ENCODE results near the gene TSPYL1.

Gene TSPYL1

DNA sequence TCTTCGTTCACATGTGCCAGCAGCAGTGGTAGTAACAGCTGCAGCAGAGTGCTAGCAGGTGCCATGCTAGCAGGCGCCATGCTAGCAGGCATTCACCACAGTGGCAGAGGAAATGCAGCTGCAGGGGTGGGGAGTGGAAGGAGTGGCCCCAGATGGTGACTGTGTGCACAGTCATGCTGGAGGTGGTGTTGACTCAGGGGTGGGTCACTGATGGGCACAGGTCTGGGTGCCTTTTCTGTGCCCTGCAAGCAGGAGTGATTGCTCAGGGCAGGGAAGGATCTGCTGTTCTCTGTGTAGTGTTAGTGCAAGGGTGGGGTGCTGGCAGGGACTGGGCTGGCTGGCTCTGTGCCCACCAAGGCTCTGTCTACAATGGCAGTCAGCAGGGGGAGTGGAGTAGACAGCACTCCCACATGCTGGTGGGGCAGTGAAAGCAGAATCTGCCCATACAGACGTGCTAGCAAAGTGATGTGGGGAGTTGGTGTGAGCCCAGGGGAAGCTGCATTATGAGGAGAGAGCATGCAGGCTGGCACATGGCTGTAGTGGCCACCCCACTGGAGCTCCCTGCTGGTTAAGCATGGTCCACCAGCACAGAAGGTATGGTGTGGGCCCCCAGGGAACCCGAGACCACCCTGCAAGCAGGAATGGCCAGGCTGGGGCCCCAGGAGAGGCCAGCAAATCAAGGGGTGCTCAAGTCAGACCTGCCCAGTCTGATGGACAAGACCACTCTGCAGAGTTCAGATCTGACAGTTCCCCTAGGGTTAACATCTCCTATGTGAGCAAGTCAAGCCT is 14.5 kb downstream of the TSPYL1 start:
- FAIRE-seq (no peak), DNase-seq (ENCODE audit: insufficient read length, low spot score) (no peak)

DNA sequence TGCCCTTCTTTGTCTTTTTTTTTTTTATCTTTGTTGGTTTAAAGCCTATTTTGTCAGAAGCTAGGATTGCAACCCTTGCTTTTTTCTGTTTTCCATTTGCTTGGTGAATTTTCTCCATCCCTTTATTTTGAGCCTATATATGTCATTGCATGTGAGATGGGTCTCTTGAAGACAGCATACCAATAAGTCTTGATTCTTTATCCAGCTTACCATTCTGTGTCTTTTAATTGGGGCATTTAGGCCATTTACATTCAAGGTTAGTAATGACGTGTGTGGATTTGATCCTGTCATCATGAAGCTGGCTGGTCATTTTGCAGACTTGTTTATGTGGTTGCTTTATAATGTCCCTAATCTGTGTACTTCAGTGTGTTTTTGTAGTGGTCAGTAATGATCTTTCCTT is 16.4 kb downstream of the TSPYL1 start:
- FAIRE-seq: no peak
- DNase-seq (ENCODE audit: insufficient read length, low spot score): no peak

DNA sequence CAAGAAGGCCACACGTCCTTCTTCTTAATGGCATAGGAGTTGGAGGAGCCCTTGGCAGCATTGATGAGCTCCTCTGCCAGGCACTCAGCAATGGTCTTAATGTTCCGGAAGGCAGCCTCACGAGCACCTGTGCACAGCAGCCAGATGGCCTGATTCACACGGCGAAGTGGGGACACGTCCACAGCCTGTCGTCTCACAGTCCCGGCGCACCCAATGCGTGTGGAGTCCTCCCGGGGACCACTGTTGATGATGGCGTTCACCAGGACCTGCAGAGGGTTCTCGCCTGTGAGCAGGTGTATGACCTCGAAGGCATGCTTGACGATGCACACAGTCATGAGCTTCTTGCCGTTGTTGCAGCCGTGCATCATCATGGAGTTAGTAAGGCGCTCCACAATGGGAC is 21.2 kb downstream of the TSPYL1 start:
- DNase-seq (ENCODE audit: insufficient read length, low spot score) (no peak), FAIRE-seq (no peak)

DNA sequence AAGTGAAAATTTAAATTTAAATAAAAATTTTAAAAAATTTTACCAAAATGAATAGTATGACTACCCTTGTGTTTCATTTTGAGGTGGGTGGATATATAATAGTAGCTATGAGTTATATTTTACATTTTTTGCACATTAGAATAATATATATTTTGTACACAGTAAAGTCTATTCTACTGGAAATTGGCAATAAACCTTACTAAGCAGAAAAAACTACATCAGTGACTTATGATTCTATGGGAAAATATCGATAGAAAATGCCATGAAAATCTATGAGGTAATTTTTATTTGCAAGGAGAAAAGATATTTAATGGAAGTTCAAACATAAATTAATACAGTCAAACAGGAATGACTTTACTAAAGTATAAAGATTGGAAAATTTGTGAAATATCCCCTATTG is 23.0 kb downstream of the TSPYL1 start:
- FAIRE-seq (no peak), DNase-seq (ENCODE audit: insufficient read length, low spot score) (no peak)

DNA sequence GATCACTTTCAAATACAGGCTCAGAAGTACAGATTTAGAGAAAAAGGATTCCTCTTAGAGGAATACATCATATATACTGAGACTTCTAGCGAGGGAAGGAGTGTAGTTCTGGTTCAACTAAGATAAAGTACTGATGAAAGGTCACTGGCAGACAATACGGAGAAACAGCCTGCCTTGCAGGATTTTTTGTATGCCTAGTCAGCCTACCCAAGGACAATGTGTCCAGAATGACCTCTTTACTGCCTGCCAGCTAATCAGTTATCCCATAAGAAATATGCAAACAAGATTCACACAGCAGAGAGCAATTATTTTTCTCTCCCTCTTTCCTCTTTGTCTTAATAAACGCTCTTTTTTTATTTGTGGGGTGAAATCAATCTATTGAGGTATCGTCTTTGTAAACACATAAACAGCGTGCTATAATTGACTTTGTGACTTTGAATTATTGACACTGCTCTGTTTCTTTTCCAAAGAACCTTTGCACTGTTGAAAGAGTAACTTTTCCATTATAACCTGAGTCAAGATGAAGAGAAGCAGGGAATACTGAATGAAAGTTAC is 24.4 kb downstream of the TSPYL1 start:
- DNase-seq (ENCODE audit: insufficient read length, low spot score) (no peak), FAIRE-seq (no peak)

DNA sequence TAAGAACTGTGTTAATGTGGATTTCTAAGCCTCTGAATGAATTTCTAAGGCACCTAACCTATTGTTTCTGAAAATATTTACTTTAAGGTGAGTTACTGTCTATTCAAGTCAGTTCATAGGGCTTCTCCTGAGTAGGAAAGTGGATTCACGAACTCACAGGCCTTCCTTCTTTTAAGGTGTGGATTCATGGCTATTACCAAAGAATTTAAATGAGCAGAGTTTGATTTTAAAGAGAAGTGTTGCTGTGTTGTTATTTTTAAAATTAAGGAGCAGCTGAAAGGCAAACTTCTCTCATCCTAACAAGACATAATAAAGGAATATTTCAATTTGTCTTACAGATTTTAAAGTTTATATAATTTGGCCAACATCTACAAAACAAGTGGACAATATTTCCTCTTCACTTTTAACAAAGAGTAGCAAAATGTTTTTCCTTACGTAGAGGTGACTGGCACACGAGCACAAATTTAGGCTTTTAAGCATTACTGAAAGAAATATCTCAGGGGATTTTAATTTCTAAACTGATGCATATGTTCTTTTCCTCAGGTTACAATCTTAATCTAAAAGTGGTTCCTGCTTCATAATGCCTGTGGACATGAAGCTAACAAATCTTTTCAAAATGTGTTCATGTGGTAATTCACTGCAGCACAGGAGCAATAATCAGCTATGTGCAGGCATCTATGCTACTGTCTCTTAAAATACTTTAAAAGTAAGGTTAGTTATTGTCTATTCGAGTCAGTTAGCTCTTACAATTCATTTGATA is 25.3 kb downstream of the TSPYL1 start:
- peak; percentile 11 for FAIRE-seq
- DNase-seq (ENCODE audit: insufficient read length, low spot score): no peak

DNA sequence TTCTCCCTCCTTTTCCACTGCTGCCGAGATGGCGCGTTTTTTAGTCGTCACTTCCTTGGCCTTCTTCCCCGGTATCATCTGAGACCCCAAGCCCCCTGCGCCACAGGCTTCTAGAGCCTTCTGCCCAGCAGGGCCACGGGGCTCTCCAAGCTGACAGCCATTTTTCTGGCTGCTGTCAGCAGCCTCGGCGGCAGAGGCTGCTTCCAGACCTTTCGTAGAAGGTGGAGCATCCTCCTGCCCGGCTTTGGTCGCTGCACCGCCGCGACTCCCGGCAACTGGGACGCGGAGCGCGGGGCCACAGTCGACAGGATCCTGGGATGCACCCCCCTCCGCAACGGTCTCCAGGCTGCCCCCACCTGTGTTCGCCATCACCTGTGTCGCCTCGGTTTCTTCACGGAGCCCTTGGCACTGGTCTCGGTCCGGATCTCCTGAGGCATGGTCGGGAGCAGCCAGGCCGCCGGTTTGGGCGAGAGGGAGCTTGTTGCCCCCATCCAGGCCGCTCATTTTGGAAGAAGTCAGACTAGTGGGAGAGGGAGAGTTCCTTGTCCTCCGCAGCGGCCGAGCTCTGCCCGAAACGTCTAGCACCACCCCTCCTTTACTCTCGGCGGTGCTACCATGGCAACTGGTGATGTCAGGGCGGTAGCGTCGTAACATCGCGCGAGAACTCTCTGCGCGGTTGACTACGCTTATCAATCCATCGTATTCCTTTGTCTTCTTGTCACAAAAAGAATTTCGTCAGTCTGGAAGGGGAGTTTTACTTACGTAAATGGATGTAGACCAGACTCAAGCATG is 26.0 kb downstream of the TSPYL1 start, which contains the start of gene TSPYL4:
Gene TSPYL4 (minus strand): TSS at position 571 of the 792 bp plus-strand sequence. CDS start 67 bp downstream, at position 504.
- peak; percentile 97 for FAIRE-seq
- DNase-seq (ENCODE audit: insufficient read length, low spot score): peak; percentile 90

DNA sequence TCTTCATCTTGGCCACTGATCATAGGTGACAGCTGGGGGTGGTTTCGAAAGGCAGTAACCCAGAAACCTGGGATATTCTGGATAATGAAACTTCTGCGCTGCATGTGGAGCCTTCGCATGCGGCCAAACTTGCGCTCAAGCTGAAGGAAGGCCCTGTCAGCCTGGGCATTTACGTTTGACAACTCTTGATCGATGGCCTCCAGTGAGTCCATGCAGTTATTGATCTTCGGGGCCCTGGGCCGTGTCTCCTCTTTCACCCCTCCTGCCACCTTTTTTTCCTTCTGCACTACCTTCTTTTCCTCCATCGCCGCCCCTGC is 26.6 kb downstream of the TSPYL1 start:
- FAIRE-seq (no peak), DNase-seq (ENCODE audit: insufficient read length, low spot score) (no peak)

DNA sequence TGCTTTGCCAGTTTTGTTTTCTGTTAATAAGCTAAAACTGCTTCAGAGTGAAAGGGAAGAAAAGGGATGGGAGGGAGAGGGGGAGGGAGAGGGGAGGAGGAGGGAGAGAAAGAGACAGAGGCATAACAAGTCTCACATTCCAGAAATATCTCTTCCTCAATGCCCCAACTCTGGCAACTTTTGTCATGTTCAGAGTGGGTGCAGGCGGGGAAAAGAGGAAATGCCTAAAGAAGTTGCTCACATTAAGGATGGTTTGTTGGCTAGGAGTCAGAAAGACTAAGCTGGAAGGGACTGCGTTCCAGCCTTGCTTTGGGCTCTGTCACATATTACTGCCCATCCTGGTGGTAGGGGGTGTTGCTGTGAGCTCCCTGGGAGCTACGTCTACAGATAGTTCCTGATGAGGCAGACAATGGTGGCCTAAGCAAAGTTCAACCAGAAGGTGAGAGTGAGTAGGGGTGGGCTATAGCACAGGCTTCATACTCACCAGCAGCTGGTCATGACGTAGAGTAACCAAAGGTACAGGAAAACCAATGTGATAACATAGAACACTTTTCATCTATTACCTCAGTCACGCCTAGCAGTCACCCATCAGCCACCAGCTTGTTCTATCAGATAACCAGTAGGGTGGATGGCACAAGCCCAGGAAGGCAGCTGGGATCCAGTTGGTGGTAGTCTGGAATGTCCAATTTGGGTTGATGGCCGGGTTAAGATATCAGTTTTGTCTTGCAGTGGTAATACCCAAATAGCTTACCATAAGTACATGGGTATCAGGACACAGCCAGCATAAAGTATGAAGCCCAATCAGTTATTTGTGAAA is 28.0 kb downstream of the TSPYL1 start:
- FAIRE-seq: no peak
- no peak for DNase-seq (ENCODE audit: insufficient read length, low spot score)

DNA sequence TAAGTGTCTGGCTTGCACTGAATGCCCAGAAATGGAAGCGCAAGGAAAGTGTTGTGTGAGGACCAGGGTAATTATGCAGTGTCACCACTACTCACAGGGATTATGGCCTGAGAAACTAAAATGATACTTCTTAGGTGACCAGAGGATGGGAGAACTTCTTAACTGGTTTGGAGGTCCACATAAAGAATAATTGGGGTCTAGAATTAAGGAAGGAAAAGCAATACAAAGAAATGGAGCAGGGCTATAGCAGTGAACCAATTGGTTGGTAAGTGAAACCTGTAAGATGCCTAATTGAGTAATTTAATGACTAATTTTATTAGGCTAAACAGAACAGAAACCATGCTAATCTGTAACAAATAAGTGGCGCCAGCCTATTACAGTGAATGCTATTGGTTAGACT is 31.2 kb downstream of the TSPYL1 start:
- no peak for DNase-seq (ENCODE audit: insufficient read length, low spot score)
- no peak for FAIRE-seq

DNA sequence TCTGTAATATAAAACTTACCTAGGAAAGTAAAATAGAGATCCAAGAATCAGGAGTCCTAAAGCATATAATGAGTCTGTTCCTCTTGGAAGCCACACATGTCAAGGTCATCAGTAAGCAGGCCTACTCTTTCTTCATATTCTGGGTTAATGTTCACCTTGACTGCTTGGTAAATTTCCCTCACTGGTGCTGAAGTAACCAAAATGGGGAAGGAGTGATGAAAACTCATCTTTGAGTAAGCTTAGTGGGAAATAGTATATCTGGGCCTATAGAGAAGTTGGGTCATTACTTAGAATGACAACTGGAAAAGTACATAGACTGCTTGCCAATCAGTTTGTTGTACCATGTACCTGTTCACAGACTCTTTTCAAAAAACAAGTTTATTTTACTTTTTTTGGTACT is 32.4 kb downstream of the TSPYL1 start:
- FAIRE-seq (no peak), DNase-seq (ENCODE audit: insufficient read length, low spot score) (no peak)

DNA sequence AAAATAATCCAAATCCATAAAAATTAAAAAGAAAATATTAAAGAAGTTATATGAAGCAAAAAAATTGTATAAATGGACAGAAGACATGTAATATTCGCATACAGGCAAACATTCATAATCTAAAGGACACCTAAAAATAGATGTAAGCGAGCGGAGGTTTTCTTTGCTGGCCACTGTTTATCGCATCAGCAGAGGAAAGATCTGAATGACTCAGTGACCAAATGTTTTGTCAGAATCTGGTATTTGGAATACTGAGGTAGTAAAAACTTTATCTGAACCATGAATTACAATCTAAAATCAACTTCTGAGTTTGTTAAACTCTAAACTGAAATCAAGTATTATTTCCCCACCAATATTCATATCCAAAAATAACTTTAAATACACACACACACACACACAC is 33.6 kb downstream of the TSPYL1 start:
- FAIRE-seq: peak; percentile 51
- no peak for DNase-seq (ENCODE audit: insufficient read length, low spot score)

DNA sequence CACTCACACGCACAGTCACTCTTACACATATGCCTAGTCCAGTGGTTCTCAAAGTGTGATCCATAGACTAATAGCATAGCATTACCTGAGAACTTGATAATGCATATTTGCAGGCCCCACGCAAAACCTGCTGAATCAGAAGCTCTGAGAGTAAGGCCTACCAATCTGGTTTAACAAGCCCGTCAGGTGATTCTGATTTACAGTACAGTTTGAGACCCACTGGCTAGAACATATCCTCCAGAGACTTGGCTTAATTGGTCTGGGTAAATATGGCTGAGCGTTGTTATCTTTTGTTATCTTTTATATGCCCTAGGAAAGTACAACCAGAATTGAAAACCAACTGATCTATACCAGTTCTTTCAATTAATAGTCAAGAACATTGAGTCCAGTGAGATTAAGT is 35.4 kb downstream of the TSPYL1 start:
- no peak for FAIRE-seq
- no peak for DNase-seq (ENCODE audit: insufficient read length, low spot score)

DNA sequence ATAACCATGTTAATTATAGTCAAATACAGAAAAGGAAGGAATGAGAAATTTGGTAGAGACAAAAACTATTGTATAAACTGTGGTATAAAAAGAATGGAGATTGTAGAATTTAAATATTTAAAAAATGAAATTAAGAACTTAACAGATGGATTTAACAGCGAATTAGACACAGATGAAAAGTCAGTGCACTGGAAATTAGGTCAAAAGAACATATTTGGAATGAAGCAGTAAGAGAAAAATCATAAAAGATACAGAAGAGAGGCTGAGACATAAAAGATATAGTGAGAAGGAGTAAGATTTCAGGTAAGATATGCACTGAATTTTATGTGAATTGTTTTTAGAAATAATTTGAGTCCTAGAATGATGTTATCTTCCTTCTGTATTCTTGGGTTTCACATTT is 39.9 kb downstream of the TSPYL1 start:
- FAIRE-seq (no peak), DNase-seq (ENCODE audit: insufficient read length, low spot score) (no peak)

DNA sequence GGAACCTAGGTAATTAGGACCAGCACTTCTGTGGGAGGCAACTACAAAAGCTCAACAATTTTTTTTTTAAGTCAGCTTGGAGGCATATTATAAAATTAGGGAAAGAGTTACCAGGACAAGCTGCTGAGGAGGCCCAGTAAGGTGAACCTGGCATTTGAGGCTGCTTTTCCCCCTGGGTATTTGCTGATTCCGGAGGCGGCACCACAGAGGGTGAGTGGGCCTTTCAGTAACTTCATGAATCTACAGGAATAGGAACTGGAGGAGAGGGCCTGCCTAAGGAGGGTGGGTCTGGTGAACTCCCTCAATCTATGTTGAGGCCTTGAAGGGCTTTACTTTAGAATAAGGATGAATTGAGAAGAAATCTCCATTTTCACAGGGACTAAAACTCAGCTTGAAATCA is 40.5 kb downstream of the TSPYL1 start:
- FAIRE-seq: no peak
- DNase-seq (ENCODE audit: insufficient read length, low spot score): no peak

DNA sequence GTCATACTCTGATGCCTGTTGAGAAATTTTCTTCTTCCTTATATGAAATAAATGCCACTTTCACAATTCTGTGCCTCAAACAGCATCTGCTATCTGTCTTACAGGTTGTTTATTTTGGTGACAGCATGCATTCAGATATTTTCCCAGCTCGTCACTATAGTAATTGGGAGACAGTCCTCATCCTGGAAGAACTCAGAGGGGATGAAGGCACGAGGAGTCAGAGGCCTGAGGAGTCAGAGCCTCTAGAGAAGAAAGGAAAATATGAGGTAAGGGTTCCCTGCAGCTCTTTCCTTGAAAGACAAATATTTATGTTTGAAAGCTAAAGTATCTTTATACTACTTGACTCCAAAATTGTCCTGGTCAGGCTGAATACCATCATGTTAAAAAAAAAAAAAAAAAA is 41.6 kb downstream of the TSPYL1 start:
- FAIRE-seq (no peak), DNase-seq (ENCODE audit: insufficient read length, low spot score) (no peak)

DNA sequence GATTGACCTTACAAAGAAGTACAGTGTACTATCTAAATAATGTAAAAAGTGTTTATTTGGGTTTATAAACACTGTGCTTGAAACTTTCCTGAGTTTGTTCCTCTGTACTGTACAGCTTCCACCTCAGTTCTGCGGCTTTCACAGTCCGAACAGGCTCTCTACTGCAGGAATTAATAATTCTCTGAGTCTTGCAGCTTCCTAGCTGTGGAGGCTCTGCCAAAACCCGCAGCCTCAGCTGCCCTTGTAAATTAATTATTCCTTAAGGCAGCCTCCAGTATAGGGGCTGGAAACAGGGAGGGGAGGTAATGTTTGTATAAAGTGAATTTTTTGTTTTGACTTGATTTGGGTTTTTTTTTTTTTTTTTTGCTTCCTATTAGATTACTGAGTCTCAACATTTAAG is 45.0 kb downstream of the TSPYL1 start:
- DNase-seq (ENCODE audit: insufficient read length, low spot score): no peak
- FAIRE-seq: no peak

DNA sequence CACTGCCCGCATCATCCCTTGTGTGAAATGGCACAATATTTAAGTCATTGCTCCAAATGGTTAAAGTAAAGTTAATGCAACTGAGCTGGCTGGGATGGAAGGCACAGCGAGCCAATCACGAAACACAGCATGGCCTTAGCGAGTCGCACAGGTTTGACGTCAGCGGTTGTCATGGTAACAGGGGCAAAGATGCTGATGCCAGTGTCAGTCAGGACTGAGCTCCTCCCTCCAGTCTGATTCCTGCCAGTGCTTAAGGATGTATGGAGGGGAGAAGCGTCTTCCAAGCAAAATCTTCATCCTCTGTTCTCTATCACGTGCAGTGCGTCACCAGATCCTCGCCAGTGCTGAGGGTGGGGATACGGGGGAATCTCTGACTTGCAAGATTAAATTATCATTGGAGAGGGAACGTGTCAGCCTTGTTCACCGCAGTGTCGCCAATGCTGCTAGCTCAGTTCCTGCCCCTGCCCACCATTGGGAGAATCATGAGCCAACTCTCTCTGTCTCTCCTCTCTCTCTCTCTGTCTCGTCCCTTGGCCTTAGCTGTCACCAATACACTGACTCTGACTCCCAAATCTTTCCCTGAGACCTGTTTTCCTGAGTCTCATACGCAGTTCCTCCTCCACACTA is 50.3 kb downstream of the TSPYL1 start:
- no peak for DNase-seq (ENCODE audit: insufficient read length, low spot score)
- FAIRE-seq: no peak

Data from GM19239 (cell line).